ENCODE measurements around the gene NPW.
"Not testable (repeated sequence)": the region's sequence is repeated elsewhere in the genome, so short reads cannot be mapped to it uniquely, and the experiment has no call there.

The NPW gene

DNA sequence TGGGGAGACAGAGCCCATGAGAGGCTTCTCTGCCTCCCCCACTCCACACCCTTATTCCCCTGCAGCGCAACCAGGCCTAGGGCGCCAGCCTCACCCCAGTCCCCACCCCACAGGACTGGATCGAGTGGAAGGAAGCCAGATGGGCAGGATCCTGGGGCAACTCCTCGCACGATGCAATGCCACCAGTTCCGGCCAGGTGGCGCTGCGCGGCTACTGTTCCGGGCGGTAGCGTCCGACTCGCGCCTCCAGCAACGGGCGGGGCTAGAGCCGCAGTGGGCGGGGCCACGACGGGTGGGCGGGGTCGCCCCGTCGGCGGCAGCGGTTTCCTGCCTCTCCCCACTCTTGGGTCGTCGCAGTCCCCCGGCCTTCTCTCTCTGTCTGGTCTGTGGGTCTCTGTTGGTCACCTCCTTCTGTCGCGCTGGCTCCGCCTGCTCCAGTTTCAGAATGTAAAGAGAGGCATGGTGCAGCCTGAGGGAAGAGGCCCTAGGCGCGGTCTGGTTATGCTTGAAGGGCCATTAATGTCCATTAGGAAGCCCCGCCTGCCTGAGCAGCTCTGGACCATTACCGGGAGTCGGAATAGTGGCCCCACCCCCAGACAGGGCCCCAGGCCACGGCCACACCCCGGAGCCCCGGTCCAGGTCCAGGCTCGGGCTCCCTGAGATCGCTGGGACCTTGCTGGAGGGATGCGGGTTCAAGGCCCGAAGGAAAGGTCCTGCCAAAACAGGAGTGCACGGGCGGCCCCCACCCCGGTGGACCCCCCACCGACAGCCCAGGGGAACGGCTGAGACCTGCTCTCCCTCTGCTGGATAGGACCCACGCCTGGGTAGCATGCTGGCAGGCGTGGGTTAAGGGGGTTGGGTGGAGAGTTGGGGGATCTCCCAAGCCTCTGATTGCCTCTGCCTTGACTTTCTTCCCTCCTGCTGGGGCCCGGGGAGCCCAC is 3.8 kb downstream of the NPW start:
- peak; percentile 91 for DNase-seq

GRCh38 chr16:2024032-2024420 is 4.4 kb downstream of the NPW start:
- no peak for DNase-seq

DNA sequence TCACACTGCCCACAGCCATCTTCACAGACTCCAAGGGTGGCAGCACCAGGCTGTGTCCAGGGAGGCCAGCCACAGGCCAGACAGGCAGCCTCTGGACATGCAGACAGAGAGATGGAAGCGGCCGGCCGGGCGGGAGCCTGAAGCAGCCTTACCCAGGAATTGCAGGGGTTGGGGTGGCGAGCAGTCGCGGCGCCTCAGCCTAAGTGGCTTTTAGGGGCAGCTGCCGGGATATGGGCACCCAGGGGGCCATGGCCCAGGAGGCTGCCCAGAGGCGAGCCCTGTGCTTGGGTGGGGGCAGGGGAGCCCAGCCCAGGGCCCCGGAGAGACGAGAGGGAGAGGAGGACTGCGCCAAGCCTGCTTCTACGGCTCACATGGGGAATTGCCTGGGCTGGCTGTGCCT is 5.7 kb downstream of the NPW start:
- DNase-seq = no peak

- DNase-seq = no peak
Measured at GRCh38 chr16:2025878-2026460, 6.4 kb downstream of the NPW start.

DNA sequence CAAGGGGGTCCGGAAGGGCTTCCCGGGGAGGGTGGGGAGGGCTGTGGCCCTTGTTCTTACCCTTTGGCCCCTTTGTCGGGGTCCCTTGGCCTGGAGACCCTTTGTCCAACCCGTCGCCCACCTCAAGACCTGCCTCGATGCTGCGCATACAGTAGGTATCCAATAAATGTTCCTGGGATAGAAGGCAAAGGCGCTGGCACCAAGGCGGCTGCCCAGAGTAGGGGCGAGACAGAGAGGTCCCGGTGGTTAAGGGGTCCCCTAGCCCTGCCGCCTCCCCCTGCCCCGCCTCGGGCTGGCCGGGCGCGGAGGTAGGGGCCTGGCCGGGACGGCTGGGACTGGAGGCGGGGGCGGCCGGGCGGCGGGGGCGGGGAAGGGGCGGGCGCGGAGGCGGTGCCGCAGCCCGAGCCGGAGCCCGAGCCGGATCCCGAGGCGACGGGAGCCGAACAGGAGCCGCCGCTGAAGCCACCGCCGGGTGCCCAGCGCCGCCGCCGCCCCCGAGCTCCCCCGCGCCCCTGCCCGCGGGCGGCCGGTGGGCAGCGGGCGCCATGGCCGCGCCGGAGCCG is 7.0 kb downstream of the NPW start, which contains the start of gene NHERF2:
Gene NHERF2, plus strand, starts transcription at position 442 of the 563 bp plus-strand sequence. Its CDS starts 104 bp downstream, at position 546.
- no peak for DNase-seq

GRCh38 chr16:2027024-2028010 is 7.7 kb downstream of the NPW start:
- DNase-seq = peak; percentile 29

DNA sequence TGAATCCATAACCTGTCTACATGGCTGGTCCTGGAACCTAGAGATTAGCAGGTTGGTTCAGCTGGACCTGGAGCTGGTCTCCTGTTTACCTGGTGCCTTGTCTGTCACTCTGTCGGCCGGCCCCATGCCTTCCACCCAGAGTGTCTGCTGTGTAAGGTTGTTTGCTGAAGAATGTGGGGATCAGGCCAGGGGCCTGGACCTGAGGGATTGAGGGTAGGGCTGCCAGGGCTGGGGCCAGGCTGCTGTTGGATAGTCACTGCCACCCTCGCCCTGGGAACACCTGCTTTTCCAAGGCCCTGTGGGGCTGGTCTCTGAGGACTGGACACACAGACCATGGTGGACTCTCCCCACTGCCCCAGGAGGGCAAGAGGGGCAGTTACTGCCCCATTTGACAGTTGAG is 8.6 kb downstream of the NPW start:
- DNase-seq = no peak

DNA sequence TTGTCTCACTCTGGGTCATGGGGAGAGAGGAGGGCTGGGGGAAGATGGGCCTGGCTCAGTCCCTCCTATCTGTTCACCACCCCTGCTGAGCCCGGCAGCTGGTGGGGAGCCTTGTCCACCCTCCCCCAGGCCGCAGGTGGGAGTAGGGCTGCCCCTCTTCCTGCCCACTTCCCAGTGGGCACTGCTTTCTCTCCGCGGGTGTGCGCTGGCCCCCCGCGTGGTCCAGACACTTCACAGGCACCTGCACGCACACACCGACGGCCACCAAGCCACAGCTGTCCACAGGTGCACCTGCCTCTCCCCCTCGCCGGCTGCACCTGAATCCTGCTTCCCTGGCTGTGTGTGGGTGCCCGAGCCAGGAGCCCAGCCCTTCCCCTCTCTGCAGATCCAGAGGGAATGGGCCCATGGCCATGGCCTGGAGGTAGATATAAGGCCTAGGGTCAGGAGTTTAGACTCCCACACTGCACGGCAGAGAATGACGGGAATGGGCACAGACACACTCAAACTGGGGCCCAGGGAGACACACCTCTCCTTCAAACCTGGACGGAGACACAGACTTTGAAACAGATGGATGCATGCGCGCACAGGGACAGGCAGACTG is 9.1 kb downstream of the NPW start:
- DNase-seq = no peak

DNA sequence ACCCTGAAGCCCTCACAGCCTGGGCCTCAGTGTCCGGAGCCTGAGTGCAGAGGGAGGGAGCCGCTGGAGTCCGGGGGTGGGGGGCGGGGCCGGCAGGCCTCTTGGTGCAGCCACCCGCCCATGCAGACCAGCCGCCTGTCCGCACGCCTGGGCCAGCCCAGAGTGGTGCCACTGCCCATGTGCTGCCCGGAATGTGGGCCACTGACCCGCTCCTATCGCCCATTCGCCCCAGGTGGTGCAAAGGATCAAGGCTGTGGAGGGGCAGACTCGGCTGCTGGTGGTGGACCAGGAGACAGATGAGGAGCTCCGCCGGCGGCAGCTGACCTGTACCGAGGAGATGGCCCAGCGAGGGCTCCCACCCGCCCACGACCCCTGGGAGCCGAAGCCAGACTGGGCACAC is 9.8 kb downstream of the NPW start:
- no peak for DNase-seq

DNA sequence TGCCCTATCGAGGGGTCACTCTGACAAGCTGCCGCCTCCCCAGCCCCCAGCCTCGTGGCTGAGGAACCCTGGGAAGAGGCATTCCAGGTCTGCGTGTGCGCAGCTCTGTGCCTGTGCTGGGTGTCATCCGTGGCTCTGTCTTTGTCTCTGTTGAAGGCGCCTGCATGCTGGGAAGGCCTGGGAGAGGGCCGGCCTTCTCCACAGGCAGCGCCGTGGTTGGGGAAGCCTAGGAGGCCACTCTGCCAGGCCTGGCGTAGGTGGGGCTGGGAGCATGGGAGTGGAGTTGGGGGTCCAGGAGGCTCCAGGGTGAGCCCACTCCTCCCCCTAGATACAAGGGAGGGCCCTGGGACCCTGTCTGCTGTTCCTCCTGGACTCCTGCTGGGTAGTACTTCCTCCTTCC is 10.5 kb downstream of the NPW start:
- no peak for DNase-seq

GRCh38 chr16:2031081-2031577 is 11.5 kb downstream of the NPW start:
- no peak for DNase-seq

- DNase-seq = no peak
Measured at GRCh38 chr16:2032285-2033056, 12.9 kb downstream of the NPW start.

DNA sequence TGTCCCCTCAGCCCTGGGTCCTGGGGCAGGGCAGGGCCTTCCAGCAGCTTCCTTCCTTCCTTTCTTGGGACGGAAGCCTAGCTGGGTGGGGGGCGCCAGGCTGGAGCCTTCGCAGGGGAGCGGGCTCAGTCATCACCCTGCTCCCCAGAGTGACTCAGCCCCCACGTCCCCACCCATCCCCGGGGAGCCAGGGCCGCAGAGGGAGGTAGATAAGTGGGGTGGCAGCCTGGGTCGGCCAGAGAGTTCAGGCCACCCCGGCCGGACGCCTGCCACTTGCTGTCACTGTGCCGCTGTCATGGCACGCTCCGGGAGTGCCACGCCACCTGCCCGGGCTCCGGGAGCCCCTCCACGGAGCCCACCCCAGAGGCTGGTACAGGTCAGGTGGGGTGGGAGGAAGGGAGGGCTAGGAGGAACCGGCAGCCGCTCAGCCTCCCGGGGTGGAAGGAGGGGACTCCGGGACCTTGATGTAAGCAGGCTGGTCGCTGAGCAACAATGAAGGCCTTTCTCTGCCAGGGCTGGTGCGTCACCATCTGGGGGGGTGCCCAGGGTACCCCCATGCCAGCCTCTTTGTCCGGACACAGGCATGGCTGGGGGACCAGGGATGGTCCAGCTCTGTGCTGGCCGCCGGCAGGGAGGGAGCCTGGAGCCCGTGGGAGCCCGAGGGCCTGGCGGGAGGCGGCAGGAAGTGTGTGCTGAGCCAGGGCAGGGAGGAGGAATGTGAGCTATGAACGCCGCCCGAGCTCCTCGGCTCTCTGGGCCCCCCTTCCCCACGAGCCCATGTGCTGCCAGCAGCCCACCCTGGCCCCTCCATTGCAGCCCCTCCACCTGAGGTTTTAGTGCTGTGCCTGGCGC is 13.7 kb downstream of the NPW start:
- no peak for DNase-seq

DNA sequence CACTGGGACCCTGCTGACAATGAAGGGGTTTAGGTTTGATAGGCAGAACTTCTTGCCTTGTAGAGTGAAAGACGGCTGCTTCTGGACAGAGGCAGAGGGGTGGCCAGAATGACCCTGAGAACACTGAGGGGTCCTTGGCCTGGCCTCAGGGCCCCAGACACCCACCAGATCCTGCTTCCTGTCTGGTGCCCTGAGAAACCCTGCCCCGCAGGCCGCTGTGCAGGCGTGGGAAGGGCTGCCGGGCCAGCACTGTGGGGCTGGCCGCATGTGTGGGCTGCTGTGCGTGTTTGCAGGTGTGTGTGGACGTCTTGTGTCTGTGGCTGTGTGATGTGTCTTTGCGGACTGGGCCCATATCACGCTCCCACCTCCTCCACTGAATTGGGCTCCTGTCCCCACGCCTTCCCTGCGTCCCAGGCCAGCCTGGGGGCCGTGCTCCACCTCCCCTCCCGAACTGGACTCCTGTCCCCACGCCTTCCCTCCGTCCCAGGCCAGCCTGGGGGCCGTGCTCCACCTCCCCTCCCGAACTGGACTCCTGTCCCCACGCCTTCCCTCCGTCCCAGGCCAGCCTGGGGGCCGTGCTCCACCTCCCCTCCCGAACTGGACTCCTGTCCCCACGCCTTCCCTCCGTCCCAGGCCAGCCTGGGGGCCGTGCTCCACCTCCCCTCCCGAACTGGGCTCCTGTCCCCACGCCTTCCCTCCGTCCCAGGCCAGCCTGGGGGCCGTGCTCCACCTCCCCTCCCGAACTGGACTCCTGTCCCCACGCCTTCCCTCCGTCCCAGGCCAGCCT is 14.5 kb downstream of the NPW start:
- DNase-seq = not testable (repeated sequence)

GRCh38 chr16:2034696-2035430 is 15.3 kb downstream of the NPW start:
- DNase-seq = no peak

GRCh38 chr16:2035431-2036199 is 16.0 kb downstream of the NPW start:
- DNase-seq = no peak

- DNase-seq = no peak
Measured at GRCh38 chr16:2036200-2036966, 16.8 kb downstream of the NPW start.

All from NCI-H2227 treated with DMSO at 0.1 percent for 48 hours (cell line).